GM19463 (cell line): ENCODE data around the gene RRBP1.

Source experiments
- ATAC-seq: cut with Tn5 transposase; IDR thresholded peaks from one replicate; pipeline ENCODE4 v1.9.1; 2021; ENCODE audit warnings: mild to moderate bottlenecking, moderate library complexity; ENCODE audit not compliant: unreplicated experiment

RRBP1 gene

GRCh38 chr20:17612287-17612991 is 69.6 kb downstream of the RRBP1 start:
- ATAC-seq, result no peak

GRCh38 chr20:17611540-17612286 is 70.3 kb downstream of the RRBP1 start:
- ATAC-seq, result no peak

DNA sequence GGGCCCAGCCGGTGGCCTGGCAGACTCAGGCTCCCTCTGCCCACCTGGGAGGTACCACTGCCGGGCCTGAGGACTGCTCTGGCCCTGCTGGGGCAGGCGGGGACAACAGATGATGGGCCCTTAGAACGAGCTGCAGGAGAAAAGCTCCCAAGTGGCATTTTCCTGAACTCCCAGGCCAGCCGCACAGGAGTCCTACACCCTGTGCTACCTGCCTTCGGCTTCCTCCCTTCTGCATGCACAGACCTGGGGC is 70.8 kb downstream of the RRBP1 start:
- ATAC-seq, result no peak

- ATAC-seq, result no peak
These were observed 71.3 kb downstream of the RRBP1 start for GRCh38 chr20:17610566-17611289.

- ATAC-seq, result no peak
These were observed 72.1 kb downstream of the RRBP1 start for GRCh38 chr20:17609811-17610377.

DNA sequence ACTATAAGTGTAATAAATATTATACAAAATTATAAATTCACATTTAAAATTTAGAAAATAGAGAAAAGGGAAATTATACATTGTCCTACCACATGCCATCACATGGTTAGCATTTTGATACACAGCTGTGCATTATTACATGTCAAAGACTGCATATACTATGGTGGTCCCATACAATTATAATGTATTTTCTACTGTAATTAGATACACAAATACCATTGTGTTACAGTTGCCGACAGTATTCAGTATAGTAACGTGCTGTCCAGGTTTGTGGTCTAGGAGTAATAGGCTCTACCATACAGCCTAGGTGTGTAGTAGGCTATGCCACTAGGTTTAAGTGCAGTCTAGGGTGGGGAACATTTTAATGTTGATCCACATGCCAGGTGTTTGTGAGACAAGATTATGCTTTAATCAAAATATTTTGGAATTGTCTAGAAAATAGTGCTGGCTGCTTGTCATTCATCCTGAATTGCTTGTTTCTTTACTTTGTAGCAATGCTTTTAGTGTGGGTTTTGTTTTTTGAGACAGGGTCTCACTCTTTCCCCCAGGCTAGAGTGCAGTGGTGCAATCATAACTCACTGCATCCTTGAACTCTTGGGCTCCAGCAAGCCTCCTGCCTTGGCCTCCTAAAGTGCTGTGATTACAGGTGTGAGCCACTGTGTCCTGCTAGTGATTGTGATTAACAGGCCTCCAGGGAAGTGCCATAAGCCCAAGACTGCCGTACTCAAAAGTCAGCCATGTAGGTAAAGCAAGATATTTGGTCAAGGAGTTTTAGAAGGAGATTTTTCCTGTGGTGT is 73.1 kb downstream of the RRBP1 start:
- no peak for ATAC-seq

DNA sequence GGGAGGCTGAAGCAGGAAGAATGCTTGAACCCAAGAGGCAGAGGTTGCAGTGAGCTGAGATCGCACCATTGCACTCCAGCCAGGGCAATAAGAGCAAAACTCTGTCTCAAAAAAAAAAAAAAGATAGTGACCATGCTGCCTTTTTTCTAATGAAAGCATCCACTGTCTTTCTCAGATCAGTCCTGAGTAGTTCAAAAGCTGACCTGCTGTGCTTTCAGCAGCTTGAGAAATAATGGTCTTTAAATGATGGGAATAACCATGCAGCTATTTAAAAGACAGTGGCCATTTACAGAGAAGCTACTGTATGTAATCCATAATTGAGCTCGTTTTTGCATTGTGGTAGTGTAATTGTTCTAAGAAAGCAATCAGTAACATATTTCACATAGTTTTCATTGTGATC is 76.0 kb downstream of the RRBP1 start:
- no peak for ATAC-seq

GRCh38 chr20:17605131-17605660 is 76.8 kb downstream of the RRBP1 start:
- no peak for ATAC-seq

DNA sequence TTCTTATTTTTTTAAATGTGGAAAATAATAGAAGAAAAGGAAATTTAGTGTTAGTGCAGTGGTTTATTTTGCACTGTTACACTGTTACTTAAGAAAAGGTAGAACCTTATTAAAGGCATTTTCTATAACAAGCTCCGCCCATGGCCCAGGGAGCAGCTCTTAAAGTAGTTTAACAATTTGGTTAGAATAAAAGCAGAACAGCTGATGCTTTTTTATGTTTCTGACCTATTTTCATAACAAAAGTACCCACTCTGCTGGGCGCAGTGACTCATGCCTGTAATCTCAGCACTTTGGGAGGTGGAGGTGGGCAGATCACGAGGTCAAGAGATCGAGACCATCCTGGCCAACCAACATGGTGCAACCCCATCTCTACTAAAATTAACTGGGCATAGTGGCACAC is 79.5 kb downstream of the RRBP1 start:
- no peak for ATAC-seq

DNA sequence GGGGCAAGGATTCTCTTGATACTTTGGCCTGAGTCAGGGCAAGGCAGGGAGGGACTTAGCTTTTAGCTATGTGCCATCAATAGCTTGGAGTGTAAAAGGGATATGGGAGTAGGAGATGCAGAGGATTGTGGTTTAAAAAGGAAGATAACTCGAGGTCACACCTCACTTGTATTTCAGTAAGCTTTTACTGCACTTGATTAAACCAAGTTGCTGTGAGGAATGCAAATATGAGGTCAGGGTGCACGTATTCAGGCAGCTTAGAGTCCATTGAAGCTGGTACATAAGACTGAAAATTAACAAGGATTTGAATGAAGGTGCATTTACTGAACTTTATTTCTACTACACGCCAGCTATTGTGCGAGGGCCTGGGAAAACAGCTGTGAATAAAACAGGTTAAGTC is 80.1 kb downstream of the RRBP1 start:
- ATAC-seq, result no peak

DNA sequence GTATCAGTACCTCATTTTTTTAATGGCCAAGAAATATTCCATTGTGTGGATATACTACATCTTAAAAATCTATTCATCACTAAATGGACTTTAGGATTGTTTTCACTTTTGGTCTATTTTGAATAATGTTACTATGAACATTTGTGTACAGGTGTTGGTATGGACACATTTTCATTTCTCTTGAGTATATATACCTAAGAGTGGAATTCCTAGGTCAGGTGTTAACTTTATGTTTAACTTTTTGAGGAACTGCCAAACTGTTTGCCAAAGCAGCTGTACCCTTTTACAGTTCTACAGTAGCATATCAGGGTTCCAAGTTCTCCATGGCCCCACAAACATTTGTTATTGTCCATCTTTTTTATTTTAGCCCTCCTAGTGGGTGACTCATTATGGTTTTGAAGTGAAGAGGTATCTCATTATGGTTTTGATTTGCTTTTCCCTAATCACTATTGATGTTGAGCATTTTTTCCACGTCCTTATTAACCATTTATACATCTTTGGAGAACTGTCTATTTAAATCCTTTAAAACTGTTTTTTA is 84.0 kb downstream of the RRBP1 start:
- no peak for ATAC-seq

GRCh38 chr20:17595856-17596255 is 86.2 kb downstream of the RRBP1 start:
- no peak for ATAC-seq

- no peak for ATAC-seq
These were observed 87.6 kb downstream of the RRBP1 start for GRCh38 chr20:17594443-17594842.

DNA sequence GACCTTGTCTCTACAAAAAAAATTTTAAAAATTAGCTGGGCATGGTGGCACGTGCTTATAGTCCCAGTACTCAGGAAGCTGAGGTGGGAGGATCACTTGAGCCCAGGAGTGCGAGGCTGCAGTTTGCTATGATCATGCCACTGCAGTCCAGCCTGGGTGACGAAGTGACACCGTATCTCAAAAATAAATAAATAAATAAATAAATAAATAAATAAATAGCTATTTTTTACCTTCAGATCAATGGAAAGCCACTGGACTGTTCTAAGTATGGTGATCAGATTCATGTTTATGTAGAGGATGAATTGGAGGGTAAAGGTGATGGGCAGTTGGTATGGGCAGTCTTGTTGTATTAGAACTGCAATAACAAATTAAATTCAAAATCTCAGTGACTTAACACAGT is 88.1 kb downstream of the RRBP1 start:
- no peak for ATAC-seq

GRCh38 chr20:17590245-17590644 is 91.8 kb downstream of the RRBP1 start:
- ATAC-seq, result no peak

GRCh38 chr20:17589161-17589834 is 92.7 kb downstream of the RRBP1 start:
- ATAC-seq, result no peak

DNA sequence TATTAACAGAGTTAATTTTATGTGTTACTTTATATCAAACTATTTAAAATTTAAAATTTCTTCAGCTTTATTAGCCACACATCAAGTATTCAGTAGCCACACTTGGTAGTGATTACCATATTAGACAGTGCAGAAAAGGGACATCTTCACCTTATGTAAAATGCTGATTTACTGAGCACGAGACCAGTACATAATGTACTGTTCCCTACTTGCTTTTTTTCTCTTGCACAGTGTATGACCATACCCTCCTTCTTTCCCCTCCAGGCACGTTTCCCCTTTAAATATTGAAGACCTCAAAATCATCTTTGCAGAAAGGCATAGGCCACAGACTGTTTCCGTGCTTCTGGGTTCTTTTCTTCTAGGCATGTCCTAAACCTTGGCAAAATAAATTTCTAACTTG is 94.2 kb downstream of the RRBP1 start:
- no peak for ATAC-seq

- ATAC-seq, result no peak
These were observed 94.9 kb downstream of the RRBP1 start for GRCh38 chr20:17587148-17587547.

DNA sequence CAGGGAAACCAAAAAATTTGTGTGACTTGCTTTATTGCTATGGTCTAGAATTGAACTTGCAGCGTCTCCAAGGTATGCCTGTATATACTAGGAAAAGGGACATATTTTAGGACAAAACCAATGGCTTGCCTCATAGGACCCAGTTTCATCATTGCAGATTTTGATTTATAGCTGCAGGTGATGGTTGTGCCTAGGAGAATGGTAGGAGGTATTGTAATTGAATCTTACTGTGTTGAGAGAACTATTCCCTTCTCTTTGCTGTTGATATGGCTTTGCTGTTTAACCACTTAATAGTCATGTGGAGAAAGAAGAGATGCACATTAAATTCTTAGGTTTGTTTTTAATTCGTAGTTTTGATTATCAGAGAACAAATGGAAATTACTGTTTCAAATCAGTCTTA is 95.8 kb downstream of the RRBP1 start:
- no peak for ATAC-seq

GRCh38 chr20:17584689-17585088 is 97.4 kb downstream of the RRBP1 start:
- ATAC-seq, result no peak
